WI38 (cell line): ENCODE results near the gene PPP1R3G.

Source experiments
- H3K4me3 ChIP-seq: 2 replicates; pipeline ENCODE4 v1.5.1; 2011; ENCODE audit warnings: low read depth, mild to moderate bottlenecking, control low read depth, low read length
- TF ChIP-seq, protein P1 (sequence below): IDR thresholded peaks from 2 replicates; pipeline ENCODE4 v1.5.1; 2012; ENCODE audit warnings: low read depth, mild to moderate bottlenecking, control low read depth, low read length

PPP1R3G gene

DNA sequence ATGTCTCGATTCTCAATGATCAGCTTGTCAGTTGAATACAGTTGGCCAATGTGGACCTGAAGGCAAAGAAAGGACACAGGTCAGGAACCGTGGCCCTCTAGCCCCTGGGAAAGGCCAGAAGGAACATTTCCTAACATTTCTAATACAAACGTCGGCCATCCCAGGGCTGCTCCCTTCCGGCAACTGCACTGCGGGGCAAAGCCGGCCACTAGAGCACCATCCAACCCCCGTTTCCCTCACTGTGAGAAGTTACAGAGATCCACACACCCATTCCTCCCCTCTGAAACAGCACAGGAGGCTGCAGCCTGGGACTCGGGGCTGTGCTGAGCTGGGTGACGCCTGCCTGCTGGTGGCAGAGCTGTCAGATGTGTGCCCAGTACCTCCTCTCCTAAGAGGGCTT is 24.3 kb downstream of the PPP1R3G start:
- no peak overlapping the region for H3K4me3 ChIP-seq
- TF ChIP-seq, protein P1, sequence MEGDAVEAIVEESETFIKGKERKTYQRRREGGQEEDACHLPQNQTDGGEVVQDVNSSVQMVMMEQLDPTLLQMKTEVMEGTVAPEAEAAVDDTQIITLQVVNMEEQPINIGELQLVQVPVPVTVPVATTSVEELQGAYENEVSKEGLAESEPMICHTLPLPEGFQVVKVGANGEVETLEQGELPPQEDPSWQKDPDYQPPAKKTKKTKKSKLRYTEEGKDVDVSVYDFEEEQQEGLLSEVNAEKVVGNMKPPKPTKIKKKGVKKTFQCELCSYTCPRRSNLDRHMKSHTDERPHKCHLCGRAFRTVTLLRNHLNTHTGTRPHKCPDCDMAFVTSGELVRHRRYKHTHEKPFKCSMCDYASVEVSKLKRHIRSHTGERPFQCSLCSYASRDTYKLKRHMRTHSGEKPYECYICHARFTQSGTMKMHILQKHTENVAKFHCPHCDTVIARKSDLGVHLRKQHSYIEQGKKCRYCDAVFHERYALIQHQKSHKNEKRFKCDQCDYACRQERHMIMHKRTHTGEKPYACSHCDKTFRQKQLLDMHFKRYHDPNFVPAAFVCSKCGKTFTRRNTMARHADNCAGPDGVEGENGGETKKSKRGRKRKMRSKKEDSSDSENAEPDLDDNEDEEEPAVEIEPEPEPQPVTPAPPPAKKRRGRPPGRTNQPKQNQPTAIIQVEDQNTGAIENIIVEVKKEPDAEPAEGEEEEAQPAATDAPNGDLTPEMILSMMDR: no peak

DNA sequence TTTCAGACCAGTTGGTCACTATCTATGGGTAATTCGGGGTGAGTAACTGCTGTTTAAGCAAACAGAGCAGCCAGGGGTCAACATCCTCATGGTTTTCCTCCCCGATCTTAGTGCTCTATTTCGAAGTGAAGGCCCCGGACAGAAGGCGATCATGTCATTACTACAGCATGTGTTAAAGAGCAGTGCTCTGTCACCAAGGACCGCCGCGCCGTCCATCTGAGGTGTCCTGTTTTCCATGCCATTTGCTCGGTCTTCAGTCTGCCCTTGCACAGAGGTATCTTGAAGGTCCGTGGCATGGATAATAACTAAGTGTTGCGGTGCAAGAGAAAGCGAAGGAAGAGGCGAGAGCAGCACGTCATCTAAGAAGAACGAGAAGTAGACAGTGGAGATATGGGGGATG is 25.1 kb downstream of the PPP1R3G start:
- no peak overlapping the region for H3K4me3 ChIP-seq
- TF ChIP-seq, protein P1: no peak

DNA sequence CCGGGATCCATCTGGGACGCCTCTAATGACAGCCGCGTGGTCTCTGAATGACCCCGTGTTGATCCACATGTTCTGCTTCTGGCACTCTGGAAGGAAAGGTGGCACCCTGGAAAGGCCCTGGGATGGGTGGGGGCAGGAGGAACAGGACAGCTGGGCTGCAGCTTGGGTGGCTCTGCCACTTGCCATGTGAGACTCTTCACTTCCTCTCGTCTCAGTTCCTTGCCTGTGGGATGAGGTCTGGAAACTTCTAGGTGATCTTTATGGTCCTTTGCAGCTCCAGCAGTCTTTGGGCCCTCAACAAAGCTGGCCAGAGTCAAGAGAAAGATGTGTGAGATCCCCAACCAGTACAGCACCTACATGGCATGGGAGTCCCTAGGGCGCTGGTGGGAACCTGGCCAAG is 26.5 kb downstream of the PPP1R3G start:
- TF ChIP-seq, protein P1: no peak
- no peak overlapping the region for H3K4me3 ChIP-seq

DNA sequence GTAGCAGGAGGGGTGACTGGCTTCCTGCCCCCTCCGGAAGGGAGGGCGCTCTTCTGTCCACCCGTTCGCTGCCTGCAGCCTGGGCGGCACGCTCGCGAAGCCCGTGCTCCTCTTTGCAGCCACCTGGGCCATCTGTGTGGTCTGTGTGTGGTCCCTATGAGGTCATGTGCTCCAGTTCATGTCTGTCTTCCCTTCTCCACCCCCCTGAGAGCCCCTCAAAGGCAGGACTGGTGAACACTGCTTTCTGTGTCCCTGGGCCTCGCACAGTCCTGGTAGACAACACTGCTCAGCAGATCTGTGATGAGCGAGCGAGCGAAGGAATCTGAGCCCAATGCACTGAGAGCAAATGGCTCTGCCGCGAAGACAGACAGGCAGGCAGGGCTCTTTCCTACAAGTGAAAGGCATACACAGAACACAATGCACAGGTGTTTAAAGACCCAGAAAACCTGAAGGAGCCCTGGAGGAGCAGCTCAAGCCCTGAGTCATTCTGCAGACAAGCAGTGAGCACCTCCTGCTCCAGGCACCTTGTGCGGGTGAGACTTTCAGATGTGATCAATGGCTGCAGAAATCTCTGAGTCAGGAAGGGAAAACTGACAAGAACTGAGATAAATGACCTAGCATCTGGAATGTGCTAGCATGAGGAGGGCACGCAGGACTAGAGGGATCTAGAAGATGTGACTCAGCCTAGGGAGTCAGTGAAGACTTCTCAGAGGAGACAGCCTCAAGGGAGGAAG is 27.1 kb downstream of the PPP1R3G start:
- TF ChIP-seq, protein P1: no peak
- no peak overlapping the region for H3K4me3 ChIP-seq

DNA sequence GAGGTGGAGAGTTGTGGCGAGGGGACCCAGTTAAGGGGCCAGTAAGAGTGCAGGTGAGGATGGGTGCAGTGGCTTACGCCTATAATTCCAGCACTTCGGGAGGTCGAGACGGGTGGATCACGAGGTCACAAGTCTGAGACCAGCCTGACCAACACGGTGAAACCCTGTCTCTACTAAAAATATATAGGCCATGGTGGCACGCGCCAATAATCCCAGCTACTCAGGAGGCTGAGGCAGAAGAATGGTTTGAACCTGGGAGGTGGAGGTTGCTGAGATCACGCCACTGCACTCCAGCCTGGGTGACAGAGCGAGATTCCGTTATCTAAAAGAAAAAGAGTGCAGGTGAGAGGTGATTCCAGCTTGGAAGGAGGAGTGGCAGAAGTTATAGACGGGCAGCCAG is 28.0 kb downstream of the PPP1R3G start:
- TF ChIP-seq, protein P1: no peak
- no peak overlapping the region for H3K4me3 ChIP-seq

DNA sequence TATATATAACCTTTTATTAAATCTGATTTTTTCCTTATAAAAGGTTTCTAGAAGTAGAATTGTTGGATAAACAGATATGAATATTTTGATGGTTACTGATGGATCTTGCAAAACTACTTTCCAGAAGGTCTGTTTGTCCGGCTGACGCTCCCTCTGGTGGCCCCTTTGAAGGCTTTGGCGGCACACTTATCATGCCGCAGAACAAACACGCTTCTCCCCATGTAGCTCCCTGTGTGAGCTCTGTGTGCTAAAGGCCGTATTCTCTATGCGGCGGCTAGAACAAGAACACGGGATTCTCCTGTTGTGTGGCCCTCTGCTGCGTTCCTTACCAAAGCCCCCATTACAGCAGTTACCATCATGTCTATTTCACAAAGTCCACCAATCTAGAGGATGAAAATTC is 30.0 kb downstream of the PPP1R3G start:
- TF ChIP-seq, protein P1: peak; percentile 52
- no peak overlapping the region for H3K4me3 ChIP-seq

DNA sequence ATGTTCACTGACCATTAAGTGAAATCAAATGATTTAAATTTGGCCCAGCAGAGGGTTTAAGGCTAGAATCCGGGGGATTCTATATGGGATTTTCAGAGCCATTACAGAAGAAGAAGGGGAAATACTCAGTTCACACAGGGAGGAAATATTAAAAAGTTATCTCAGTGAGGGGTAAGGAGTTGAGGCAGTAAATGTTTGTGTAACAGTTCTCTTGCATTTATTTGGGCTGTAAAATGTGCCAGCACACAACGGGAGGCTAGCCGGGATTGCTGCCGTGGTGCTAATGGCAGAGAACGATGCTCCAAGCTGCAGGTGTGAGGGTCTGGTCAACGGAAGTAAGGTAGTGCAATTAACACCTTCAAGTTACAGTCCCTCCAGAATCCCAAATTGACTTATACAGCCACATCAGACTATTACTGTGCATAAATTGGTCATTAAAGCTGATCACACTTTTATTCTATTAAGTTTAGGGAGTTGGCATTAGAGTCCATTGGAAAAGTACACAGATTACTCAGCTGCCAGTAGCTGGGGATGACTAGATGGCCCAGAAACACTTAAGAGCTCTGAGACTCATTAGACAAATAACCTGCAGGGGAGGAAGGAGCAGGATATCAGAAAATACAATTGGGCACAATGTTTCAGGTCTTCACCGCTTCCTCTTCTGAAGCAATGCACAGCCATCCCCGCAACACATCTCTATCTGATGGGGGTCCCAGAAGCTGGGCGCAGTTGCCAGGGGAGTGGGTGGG is 31.3 kb downstream of the PPP1R3G start:
- no peak overlapping the region for H3K4me3 ChIP-seq
- TF ChIP-seq, protein P1: no peak
